H1 (cell line): ENCODE data around the gene SENP3. TPM values are rescaled to one million over a fixed set of nuclear protein-coding genes. Genes with fewer than 3 reads are reported as not detected.

ENCODE experiments used
- CEBPB ChIP-seq: IDR thresholded peaks from 2 replicates; pipeline ENCODE4 v1.6.1; 2012; ENCODE audit warnings: low read depth, low read length
- CREB1 ChIP-seq: IDR thresholded peaks from 2 replicates; pipeline ENCODE4 v1.6.1; 2012; ENCODE audit warnings: inconsistent platforms
- CTCF ChIP-seq, 3 experiments: IDR thresholded peaks; 1 replicate in 2 of 3; 2 replicates in 1 of 3; pipeline versions ENCODE4 v1.5.1 to v1.6.1; 2011; ENCODE audit warnings: low read length in 3 of 3, mild to moderate bottlenecking in 3 of 3, inconsistent platforms in 2 of 3, low read depth in 1 of 3, moderate library complexity in 1 of 3; ENCODE audit not compliant: insufficient read depth in 1 of 3; ENCODE audit errors: control extremely low read depth in 1 of 3
- EGR1 ChIP-seq: IDR thresholded peaks from 2 replicates; pipeline ENCODE4 v1.6.1; 2011; ENCODE audit warnings: low read depth, low read length, borderline replicate concordance
- FOSL1 ChIP-seq: IDR thresholded peaks from 2 replicates; pipeline ENCODE4 v1.6.1; 2011; ENCODE audit warnings: mild to moderate bottlenecking, low read depth, low read length, moderate library complexity; ENCODE audit not compliant: insufficient read depth
- HDAC2 ChIP-seq, 2 experiments: fragments of 300-600 bp in 1 of 2; sonication (generic) in 1 of 2; IDR thresholded peaks; 2 replicates each; pipeline ENCODE4 v1.6.1; 2011 to 2012; ENCODE audit warnings: low read depth in 2 of 2, low read length in 2 of 2, mild to moderate bottlenecking in 2 of 2, moderate library complexity in 2 of 2, borderline replicate concordance in 1 of 2, inconsistent platforms in 1 of 2
- KDM1A ChIP-seq: fragments of 200-600, 300-600 bp; sonication (generic); IDR thresholded peaks from 2 replicates; pipeline ENCODE4 v1.7.1; 2016; ENCODE audit warnings: mild to moderate bottlenecking, low read length, borderline replicate concordance
- KDM5A ChIP-seq: fragments of 200-600 bp; IDR thresholded peaks from 2 replicates; pipeline ENCODE4 v1.7.1; 2012; ENCODE audit warnings: mild to moderate bottlenecking, low read length, inconsistent platforms, mixed read lengths
- PHF8 ChIP-seq: fragments of 200-600 bp; sonication (generic); conservative IDR thresholded peaks from 2 replicates; pipeline ENCODE4 v1.7.1; 2012; ENCODE audit warnings: low read depth, mild to moderate bottlenecking, inconsistent platforms, low read length, moderate library complexity
- POLR2A ChIP-seq, 2 experiments: IDR thresholded peaks; 1 replicate in 1 of 2; 2 replicates in 1 of 2; pipeline ENCODE4 v1.6.1; 2011; ENCODE audit warnings: low read depth in 2 of 2, low read length in 2 of 2, mild to moderate bottlenecking in 2 of 2; ENCODE audit errors: control extremely low read depth in 1 of 2
- POU5F1 ChIP-seq: IDR thresholded peaks from 2 replicates; pipeline ENCODE4 v1.6.1; 2011; ENCODE audit warnings: low read depth, mild to moderate bottlenecking, low read length, moderate library complexity
- RBBP5 ChIP-seq: IDR thresholded peaks from 2 replicates; pipeline ENCODE4 v1.7.1; 2012; ENCODE audit warnings: low read depth, mild to moderate bottlenecking, inconsistent platforms, low read length, moderate library complexity, borderline replicate concordance
- RXRA ChIP-seq: IDR thresholded peaks from 2 replicates; pipeline ENCODE4 v1.6.1; 2011; ENCODE audit warnings: low read depth, mild to moderate bottlenecking, low read length, moderate library complexity; ENCODE audit not compliant: insufficient read depth
- SP1 ChIP-seq: IDR thresholded peaks from 2 replicates; pipeline ENCODE4 v1.6.1; 2011; ENCODE audit warnings: low read depth, low read length
- SRF ChIP-seq: IDR thresholded peaks from 2 replicates; pipeline ENCODE4 v1.6.1; 2011; ENCODE audit warnings: mild to moderate bottlenecking, low read depth, low read length, moderate library complexity
- TAF1 ChIP-seq: IDR thresholded peaks from 2 replicates; pipeline ENCODE4 v1.6.1; 2011; ENCODE audit warnings: mild to moderate bottlenecking, low read depth, low read length
- TBP ChIP-seq: IDR thresholded peaks from 2 replicates; pipeline ENCODE4 v1.6.1; 2011; ENCODE audit warnings: low read depth, low read length, improper control_type of control experiment
- ZNF274 ChIP-seq: IDR thresholded peaks from 2 replicates; pipeline ENCODE4 v1.7.0; 2012; ENCODE audit warnings: low read length, borderline replicate concordance; ENCODE audit errors: extremely low read depth
- polyA plus RNA-seq, 7 experiments: library from polyadenylated mRNA; depleted of rRNA in 3 of 7; stranded (reverse) in 5 of 7; unstranded in 2 of 7; fragments of >200 nt in 5 of 7; fragments of 200-250 nt in 2 of 7; gene quantifications; 1 replicate in 5 of 7; 2 replicates in 1 of 7; 4 replicates in 1 of 7; pipeline versions ENCODE4 v1.2.1 to v1.2.3, GENCODE V29; 2011 to 2013; ENCODE audit warnings: missing spikeins in 2 of 7, mixed read lengths in 2 of 7
- total RNA-seq: library from RNA; stranded (reverse); fragmentation: NEBNext Ultra II Directional; extraction: Animal tissue kit (Norgen Biotek cat#: 25700); gene quantifications from 2 replicates; pipeline ENCODE4 v1.2.1, GENCODE V29; 2021
- TF ChIP-seq, protein P1 (sequence below): IDR thresholded peaks from 2 replicates; pipeline ENCODE4 v1.6.1; 2011; ENCODE audit warnings: low read depth, mild to moderate bottlenecking, low read length; ENCODE audit not compliant: insufficient read depth
- TF ChIP-seq, protein P2 (sequence below): IDR thresholded peaks from 2 replicates; pipeline ENCODE4 v1.6.1; 2012; ENCODE audit warnings: low read length, inconsistent platforms

The SENP3 gene
- total and polyA plus RNA-seq, 2 of the 8 experiments (the other 6 are each of a cell fraction or from before 2014, with no cell fraction given), result 86.2 to 129 TPM

DNA sequence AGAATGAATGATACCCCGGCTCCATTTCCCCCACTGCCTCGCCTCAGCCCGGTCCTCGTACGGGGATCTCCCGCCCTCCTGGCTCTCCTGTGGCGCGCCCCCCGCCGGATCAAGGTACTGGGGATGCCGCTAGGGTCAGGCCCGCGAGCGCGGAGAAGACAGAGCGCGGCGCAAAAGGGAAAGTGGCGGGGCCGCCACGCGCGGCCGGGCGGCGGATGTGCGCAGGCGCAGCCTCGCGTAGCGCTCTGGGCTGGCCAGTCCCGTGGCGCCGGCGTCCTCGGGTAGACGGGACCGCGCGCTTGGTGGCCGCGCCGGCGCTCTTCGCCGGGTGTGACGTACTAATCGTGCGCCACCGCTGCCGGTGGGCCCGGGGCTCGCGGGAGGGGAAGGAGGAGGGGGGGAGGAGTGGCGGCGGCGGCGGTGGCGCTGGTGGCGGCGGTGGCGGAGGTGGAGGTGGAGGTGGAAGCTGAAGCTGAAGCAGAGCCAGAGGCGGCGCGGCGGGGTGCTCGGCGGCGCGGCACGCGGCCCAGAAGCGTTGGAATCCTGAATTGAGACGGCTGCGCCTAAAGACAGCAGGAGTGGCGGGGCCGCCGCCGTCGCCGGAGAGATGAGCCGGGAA, at the start of gene SENP3 (continued):
- TF ChIP-seq CTCF (IDR thresholded peaks at IDR 0.05; ENCODE audit: control extremely low read depth in 1 of 3, insufficient read depth in 1 of 3, low read depth in 1 of 3, low read length in 3 of 3) (peak in 1 of 3 experiments; percentile 11; a peak in 1 of 4 replicates), POU5F1 (no peak), KDM1A (no peak), RBBP5 (0 out of 2 replicates have a peak, but pooled peaks have one; percentile 51), KDM5A (peak; percentile 64; the same call in 1 of the 2 replicates), CREB1 (peak; percentile 97), SRF (peak; percentile 69), HDAC2 (IDR thresholded peaks at IDR 0.05; ENCODE audit: borderline replicate concordance in 1 of 2, low read depth in 2 of 2, low read length in 2 of 2) (peak in 1 of 2 experiments; percentile 65; a peak in 1 of 4 replicates), SP1 (no peak), FOSL1 (no peak), CEBPB (no peak), PHF8 (peak; percentile 88), POLR2A (IDR thresholded peaks at IDR 0.05; ENCODE audit: control extremely low read depth in 1 of 2, low read depth in 2 of 2, low read length in 2 of 2) (peak; percentile 29 to 54; a peak in 2 of 3 replicates), TAF1 (peak; percentile 55; the same call in 1 of the 2 replicates), TBP (peak; percentile 45; the same call in 1 of the 2 replicates), ZNF274 (no peak), RXRA (no peak), EGR1 (no peak)
- TF ChIP-seq, protein P1, sequence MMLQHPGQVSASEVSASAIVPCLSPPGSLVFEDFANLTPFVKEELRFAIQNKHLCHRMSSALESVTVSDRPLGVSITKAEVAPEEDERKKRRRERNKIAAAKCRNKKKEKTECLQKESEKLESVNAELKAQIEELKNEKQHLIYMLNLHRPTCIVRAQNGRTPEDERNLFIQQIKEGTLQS, result peak; percentile 66
- TF ChIP-seq, protein P2, sequence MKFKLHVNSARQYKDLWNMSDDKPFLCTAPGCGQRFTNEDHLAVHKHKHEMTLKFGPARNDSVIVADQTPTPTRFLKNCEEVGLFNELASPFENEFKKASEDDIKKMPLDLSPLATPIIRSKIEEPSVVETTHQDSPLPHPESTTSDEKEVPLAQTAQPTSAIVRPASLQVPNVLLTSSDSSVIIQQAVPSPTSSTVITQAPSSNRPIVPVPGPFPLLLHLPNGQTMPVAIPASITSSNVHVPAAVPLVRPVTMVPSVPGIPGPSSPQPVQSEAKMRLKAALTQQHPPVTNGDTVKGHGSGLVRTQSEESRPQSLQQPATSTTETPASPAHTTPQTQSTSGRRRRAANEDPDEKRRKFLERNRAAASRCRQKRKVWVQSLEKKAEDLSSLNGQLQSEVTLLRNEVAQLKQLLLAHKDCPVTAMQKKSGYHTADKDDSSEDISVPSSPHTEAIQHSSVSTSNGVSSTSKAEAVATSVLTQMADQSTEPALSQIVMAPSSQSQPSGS, result no peak
